ENCODE measurements around the gene UNC79.

The UNC79 gene

GRCh38 chr14:93723001-93723400 lies 292.3 kb downstream of the UNC79 start:
- ChIA-PET POLR2A (no interaction called here), CTCF (interaction anchor here (0.7 to 0.8 kb wide), 2 partner anchors 28 to 68 kb away, joined by 3 to 4 read pairs; no protein-coding TSS in a partner anchor)
- no peaks in the 10 kb centered on the region for H3K4me1 ChIP-seq (ENCODE audit: control insufficient read depth, insufficient read depth, low read length)
- TF ChIP-seq ZSCAN4 (tag by site-specific recombination; IDR thresholded peaks at IDR 0.05) (no peak), ZBTB17 (tag by site-specific recombination; IDR thresholded peaks at IDR 0.05) (0 out of 2 replicates have a peak, but pooled peaks have one; percentile 17)
- no peak overlapping the region for H3K27ac ChIP-seq (ENCODE audit: extremely low read depth, low read depth, low read length)
- no peaks in the 10 kb centered on the region for H3K9me3 ChIP-seq (ENCODE audit: control insufficient read depth, insufficient read depth, low read depth, low read length)
- no peak overlapping the region for H3K4me3 ChIP-seq (ENCODE audit: low read depth, low read length)
- H3K36me3 ChIP-seq (ENCODE audit: control insufficient read depth in 2 of 2, insufficient read depth in 1 of 2, low read length in 2 of 2): no peaks in the 10 kb centered on the region

- POLR2A ChIA-PET: no interaction called here
- H3K27ac ChIP-seq (ENCODE audit: extremely low read depth, low read depth, low read length): no peak overlapping the region
- CTCF ChIA-PET: no interaction called here
- H3K4me3 ChIP-seq (ENCODE audit: low read depth, low read length): no peak overlapping the region
- no peaks in the 10 kb centered on the region for H3K9me3 ChIP-seq (ENCODE audit: control insufficient read depth, insufficient read depth, low read depth, low read length)
- TF ChIP-seq ZNF529 (tag by site-specific recombination; IDR thresholded peaks at IDR 0.05; ENCODE audit: insufficient replicate concordance) (no peak), ZNF837 (tag by site-specific recombination; IDR thresholded peaks at IDR 0.05) (no peak), BCL11A (tag by site-specific recombination; IDR thresholded peaks at IDR 0.05; ENCODE audit: low read depth) (no peak), ZNF221 (tag by site-specific recombination; IDR thresholded peaks at IDR 0.05; ENCODE audit: borderline replicate concordance) (no peak), EGR2 (tag by site-specific recombination; IDR thresholded peaks at IDR 0.05; ENCODE audit: low read depth) (no peak)
- H3K36me3 ChIP-seq (ENCODE audit: control insufficient read depth in 2 of 2, insufficient read depth in 1 of 2, low read length in 2 of 2): no peaks in the 10 kb centered on the region
- no peaks in the 10 kb centered on the region for H3K4me1 ChIP-seq (ENCODE audit: control insufficient read depth, insufficient read depth, low read length)
Measured at GRCh38 chr14:93725002-93725582, 294.4 kb downstream of the UNC79 start.

- TF ChIP-seq ZNF768 (tag by site-specific recombination; IDR thresholded peaks at IDR 0.05) (no peak), SETDB1 (IDR thresholded peaks at IDR 0.05; ENCODE audit: insufficient read length, low read length) (no peak), ZNF26 (tag by site-specific recombination; IDR thresholded peaks at IDR 0.05) (no peak), ZSCAN23 (tag by site-specific recombination; IDR thresholded peaks at IDR 0.05) (no peak), ZNF549 (tag by site-specific recombination; IDR thresholded peaks at IDR 0.05) (no peak), ZBTB20 (tag by site-specific recombination; IDR thresholded peaks at IDR 0.05) (no peak), SP7 (tag by site-specific recombination; IDR thresholded peaks at IDR 0.05) (no peak), KLF9 (tag by site-specific recombination; IDR thresholded peaks at IDR 0.05; ENCODE audit: low read depth) (no peak), ZNF645 (tag by site-specific recombination; IDR thresholded peaks at IDR 0.05) (no peak), ZNF621 (tag by site-specific recombination; IDR thresholded peaks at IDR 0.05) (no peak)
- no peak overlapping the region for H3K27ac ChIP-seq (ENCODE audit: extremely low read depth, low read depth, low read length)
- no peaks in the 10 kb centered on the region for H3K36me3 ChIP-seq (ENCODE audit: control insufficient read depth in 2 of 2, insufficient read depth in 1 of 2, low read length in 2 of 2)
- H3K9me3 ChIP-seq (ENCODE audit: control insufficient read depth, insufficient read depth, low read depth, low read length): no peaks in the 10 kb centered on the region
- H3K4me1 ChIP-seq (ENCODE audit: control insufficient read depth, insufficient read depth, low read length): no peaks in the 10 kb centered on the region
- POLR2A ChIA-PET: no interaction called here
- CTCF ChIA-PET: no interaction called here
- no peak overlapping the region for H3K4me3 ChIP-seq (ENCODE audit: low read depth, low read length)
Measured at GRCh38 chr14:93725993-93726392, 295.3 kb downstream of the UNC79 start.

Data from HEK293 (cell line).